MG63 (cell line): ENCODE data around the gene LHFPL2. TPM values are rescaled to one million over a fixed set of nuclear protein-coding genes. Genes with fewer than 3 reads are reported as not detected.

Source experiments
- DNase-seq: peaks from one replicate; pipeline ENCODE4 v3.0.0-alpha.2; 2020
- H3K27me3 ChIP-seq: fragments of 250-450 bp; sonication (Bioruptor Pico); 2 replicates; pipeline ENCODE4 v1.5.1; 2020; ENCODE audit warnings: mild to moderate bottlenecking, moderate library complexity
- H3K36me3 ChIP-seq: fragments of 250-450 bp; sonication (Bioruptor Pico); 2 replicates; pipeline ENCODE4 v1.5.1; 2020; ENCODE audit warnings: mild to moderate bottlenecking, moderate library complexity
- H3K4me3 ChIP-seq: fragments of 250-450 bp; sonication (Bioruptor Pico); 2 replicates; pipeline ENCODE4 v1.5.1; 2020; ENCODE audit warnings: mild to moderate bottlenecking, moderate library complexity
- H3K9me3 ChIP-seq: fragments of 250-450 bp; sonication (Bioruptor Pico); 2 replicates; pipeline ENCODE4 v1.5.1; 2020; ENCODE audit warnings: mild to moderate bottlenecking, moderate library complexity
- total RNA-seq: library from RNA; depleted of rRNA; stranded (reverse); fragments of >200 nt; shearing (Covaris generic); gene quantifications from 2 replicates; pipeline ENCODE4 v1.2.3, GENCODE V29; 2014; ENCODE audit warnings: low replicate concordance

Gene LHFPL2
- total RNA-seq, 1 experiment from 2014 or later: 14.0 TPM

GRCh38 chr5:78542321-78542840 is 106.2 kb downstream of the LHFPL2 start:
- H3K36me3 ChIP-seq: no peaks in the 10 kb centered on the region; the same call in 1 of the 2 replicates
- DNase-seq: no peak
- no peaks in the 10 kb centered on the region for H3K27me3 ChIP-seq
- H3K4me3 ChIP-seq: no peak overlapping the region
- no peaks in the 10 kb centered on the region for H3K9me3 ChIP-seq

GRCh38 chr5:78541086-78541654 is 107.4 kb downstream of the LHFPL2 start:
- Histone ChIP-seq H3K4me3 (no peak overlapping the region), H3K27me3 (no peaks in the 10 kb centered on the region), H3K9me3 (no peaks in the 10 kb centered on the region), H3K36me3 (no peaks in the 10 kb centered on the region; the same call in 1 of the 2 replicates)
- no peak for DNase-seq

GRCh38 chr5:78540335-78541085 is 108.1 kb downstream of the LHFPL2 start:
- Histone ChIP-seq H3K9me3 (no peaks in the 10 kb centered on the region), H3K4me3 (no peak overlapping the region), H3K27me3 (no peaks in the 10 kb centered on the region), H3K36me3 (no peaks in the 10 kb centered on the region; the same call in 1 of the 2 replicates)
- DNase-seq: no peak

- no peak overlapping the region for H3K4me3 ChIP-seq
- DNase-seq: no peak
- no peaks in the 10 kb centered on the region for H3K9me3 ChIP-seq
- no peaks in the 10 kb centered on the region for H3K27me3 ChIP-seq
- no peaks in the 10 kb centered on the region; the same call in 1 of the 2 replicates for H3K36me3 ChIP-seq
These were observed 110.2 kb downstream of the LHFPL2 start for GRCh38 chr5:78538240-78538850.

DNA sequence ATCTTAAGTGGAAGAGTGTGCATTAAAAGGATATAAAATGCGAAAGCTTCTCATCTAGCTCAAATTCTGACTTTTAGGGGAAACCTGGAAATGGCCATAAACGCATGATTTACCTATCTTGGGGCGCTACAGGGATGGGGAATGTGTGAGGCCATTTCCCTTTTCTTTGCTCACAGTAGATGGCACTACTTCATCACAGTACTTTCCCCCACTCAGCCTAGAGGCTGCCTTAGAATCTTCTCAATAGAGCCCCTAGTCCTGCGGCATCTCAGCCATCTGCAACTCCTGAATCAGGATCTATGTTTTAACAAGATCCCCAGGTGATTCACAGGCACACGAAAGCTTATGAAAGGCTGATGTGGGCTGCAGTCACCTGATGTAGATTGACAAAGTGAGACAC is 110.8 kb downstream of the LHFPL2 start:
- DNase-seq: no peak
- no peak overlapping the region for H3K4me3 ChIP-seq
- H3K9me3 ChIP-seq: no peaks in the 10 kb centered on the region
- H3K36me3 ChIP-seq: no peaks in the 10 kb centered on the region
- no peaks in the 10 kb centered on the region for H3K27me3 ChIP-seq

DNA sequence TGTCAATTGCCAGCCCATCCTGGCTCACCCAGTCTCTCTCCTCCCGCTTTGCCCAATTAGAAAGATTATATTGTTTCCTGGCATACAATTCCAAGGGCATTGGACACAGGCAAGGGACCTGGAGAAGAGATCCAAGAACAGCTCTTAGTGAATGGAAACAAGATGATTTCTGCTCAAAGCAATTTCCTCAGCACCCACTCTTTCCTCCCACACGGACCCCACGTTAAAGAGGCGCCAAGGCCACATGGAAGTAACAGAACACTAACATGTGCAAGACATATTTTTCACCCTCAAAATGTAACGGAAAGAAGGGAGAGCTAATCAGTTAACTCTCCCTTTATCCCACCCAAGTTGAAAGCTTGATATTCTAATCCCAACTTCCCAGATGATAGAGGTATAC is 111.2 kb downstream of the LHFPL2 start:
- Histone ChIP-seq H3K9me3 (no peaks in the 10 kb centered on the region), H3K27me3 (no peaks in the 10 kb centered on the region), H3K4me3 (no peak overlapping the region), H3K36me3 (no peaks in the 10 kb centered on the region)
- no peak for DNase-seq

- Histone ChIP-seq H3K27me3 (no peaks in the 10 kb centered on the region), H3K36me3 (no peaks in the 10 kb centered on the region), H3K9me3 (no peaks in the 10 kb centered on the region), H3K4me3 (no peak overlapping the region)
- DNase-seq: no peak
These were observed 111.8 kb downstream of the LHFPL2 start for GRCh38 chr5:78536661-78537196.

DNA sequence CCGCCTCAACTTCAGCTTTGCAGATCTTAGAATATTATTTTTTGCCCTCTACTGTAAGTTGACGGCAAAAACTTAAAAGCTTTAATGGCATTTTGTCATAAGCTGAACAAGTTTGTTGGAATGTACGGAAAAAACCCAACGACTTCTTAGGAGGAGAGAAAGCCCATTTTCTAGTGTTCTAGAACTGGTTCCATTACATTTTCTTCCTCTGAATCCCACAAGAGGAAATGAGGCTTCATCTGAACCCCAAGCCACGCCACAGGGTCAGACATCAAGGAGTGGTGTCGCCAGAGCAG is 113.7 kb downstream of the LHFPL2 start:
- H3K4me3 ChIP-seq: no peak overlapping the region
- H3K27me3 ChIP-seq: no peaks in the 10 kb centered on the region
- no peaks in the 10 kb centered on the region for H3K36me3 ChIP-seq
- H3K9me3 ChIP-seq: no peaks in the 10 kb centered on the region
- DNase-seq: no peak

DNA sequence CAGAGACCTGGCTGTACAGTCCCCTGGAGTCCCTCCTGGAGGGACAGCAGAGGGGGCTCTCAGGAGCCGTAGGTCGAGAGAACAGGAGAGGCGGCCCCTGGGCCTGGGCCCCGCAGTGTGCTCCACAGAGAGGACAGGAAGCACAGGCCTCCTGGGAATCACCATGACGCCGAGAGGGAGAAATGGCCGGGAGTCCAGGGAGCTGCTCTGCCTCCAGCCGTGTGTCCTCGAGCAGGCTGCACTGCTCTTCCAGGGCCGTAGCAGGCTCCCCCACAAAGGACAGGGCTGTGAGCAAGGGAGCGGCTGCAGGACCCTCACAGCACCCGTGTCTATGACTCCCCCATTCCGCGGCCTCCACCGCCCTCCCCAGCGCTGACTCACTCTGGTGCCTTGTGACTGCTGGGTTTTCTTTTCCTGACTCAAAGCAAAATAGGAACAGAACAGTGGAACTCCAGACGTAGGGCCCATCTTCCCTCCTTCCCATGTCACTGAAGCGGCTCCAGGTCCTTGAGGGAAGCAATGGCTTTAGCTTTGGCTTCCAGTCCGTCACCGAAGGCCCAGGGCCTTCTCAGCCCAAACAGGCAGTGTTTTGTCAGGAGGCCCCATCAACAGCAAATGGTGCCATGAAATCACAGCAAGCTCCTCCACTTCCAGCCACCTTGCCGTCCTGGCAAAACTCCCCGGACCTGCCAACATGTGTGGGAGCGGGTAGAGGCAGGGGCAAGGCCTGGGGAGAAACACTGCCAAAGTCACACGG is 114.2 kb downstream of the LHFPL2 start:
- no peaks in the 10 kb centered on the region for H3K9me3 ChIP-seq
- H3K36me3 ChIP-seq: no peaks in the 10 kb centered on the region
- H3K27me3 ChIP-seq: no peaks in the 10 kb centered on the region
- no peak for DNase-seq
- H3K4me3 ChIP-seq: no peak overlapping the region

DNA sequence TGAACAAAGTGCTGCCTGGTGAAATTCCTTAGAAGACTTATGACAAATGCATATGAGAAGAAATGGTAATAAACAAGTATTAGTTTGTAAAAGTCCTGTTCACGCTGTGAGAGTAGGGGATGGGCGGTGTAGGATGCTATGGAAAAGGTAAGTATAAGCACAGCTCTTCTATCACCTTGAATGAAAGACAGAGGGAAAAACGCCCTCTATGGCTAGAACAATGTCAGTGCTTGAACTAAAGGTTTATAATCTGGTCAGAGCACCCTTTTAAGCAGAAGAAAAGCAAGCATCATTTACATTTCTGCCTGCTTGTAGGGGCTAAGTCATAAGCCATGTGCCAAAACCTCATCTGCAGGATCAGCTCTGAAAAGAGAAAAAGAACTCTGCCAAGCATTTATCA is 115.2 kb downstream of the LHFPL2 start:
- H3K27me3 ChIP-seq: no peaks in the 10 kb centered on the region
- no peak for DNase-seq
- no peaks in the 10 kb centered on the region for H3K9me3 ChIP-seq
- no peak overlapping the region for H3K4me3 ChIP-seq
- H3K36me3 ChIP-seq: no peaks in the 10 kb centered on the region

DNA sequence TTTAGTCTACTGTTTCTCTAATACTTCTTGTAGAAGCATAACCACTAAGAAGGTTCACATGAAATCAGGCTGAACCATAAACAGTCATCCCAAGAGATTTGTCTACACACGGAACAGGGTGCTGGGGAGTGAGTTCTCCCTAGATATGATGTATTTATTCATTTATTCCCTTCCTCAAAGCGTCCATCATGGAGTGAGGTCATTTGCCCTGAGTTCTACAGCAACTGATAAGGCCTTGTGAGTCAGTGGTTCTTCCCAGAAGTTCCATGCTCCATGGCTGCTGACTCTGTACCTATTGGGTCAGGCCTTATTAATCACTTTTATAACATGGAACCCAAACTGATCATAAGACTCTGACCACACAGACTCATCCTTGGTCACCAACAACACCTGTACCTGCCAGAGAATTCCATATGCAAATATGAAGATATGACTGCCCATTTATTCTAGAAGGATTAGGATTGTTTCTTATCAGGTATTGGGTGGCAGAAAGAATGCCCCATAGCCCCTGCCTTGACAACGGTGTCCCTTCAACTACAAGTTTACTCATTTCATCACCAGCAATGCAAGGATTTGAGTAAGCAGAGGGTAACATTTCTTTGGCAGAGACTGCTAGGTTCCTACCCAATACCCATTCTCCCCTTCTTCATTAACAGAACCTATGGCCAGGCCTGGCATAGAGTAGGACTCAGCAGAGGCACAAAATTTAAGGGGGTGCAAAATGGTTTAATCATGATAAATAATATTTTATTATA is 118.1 kb downstream of the LHFPL2 start:
- H3K4me3 ChIP-seq: no peak overlapping the region
- H3K9me3 ChIP-seq: no peaks in the 10 kb centered on the region
- DNase-seq: peak; percentile 46
- no peaks in the 10 kb centered on the region for H3K27me3 ChIP-seq
- peaks cover 5% of the 10 kb centered on the region; the same call in 1 of the 2 replicates for H3K36me3 ChIP-seq

DNA sequence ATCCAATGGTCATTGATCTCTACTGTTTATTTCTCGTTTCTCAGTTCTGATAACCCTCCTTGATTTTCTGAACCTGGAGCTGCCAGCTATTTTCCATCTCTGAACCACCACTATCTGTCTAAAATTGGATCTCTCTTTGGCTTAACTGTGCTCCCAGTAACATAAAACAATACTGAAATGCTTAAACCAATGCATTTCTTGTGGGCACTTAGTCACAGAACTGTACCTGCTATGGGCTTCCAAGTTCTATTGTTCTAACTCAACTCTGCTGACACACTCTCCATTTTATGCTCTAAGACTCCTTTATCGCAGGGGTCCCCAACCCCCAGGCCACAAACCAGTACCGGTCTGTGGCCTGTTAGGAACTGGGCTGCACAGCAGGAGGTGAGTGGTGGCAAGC is 120.6 kb downstream of the LHFPL2 start:
- no peak for DNase-seq

GRCh38 chr5:78527054-78527859 is 121.3 kb downstream of the LHFPL2 start:
- no peak overlapping the region for H3K4me3 ChIP-seq
- H3K9me3 ChIP-seq: no peaks in the 10 kb centered on the region
- peak; percentile 76 for DNase-seq
- H3K36me3 ChIP-seq: peaks cover 5% of the 10 kb centered on the region; the same call in 1 of the 2 replicates
- no peaks in the 10 kb centered on the region for H3K27me3 ChIP-seq

More for the DNA sequence above, 120.6 kb downstream of the LHFPL2 start:
- H3K9me3 ChIP-seq: no peaks in the 10 kb centered on the region
- H3K4me3 ChIP-seq: no peak overlapping the region
- H3K27me3 ChIP-seq: no peaks in the 10 kb centered on the region
- H3K36me3 ChIP-seq: peaks cover 5% of the 10 kb centered on the region; the same call in 1 of the 2 replicates

- H3K4me3 ChIP-seq: no peak overlapping the region
- H3K27me3 ChIP-seq: no peaks in the 10 kb centered on the region
- peaks cover 5% of the 10 kb centered on the region; the same call in 1 of the 2 replicates for H3K36me3 ChIP-seq
- H3K9me3 ChIP-seq: no peaks in the 10 kb centered on the region
- peak; percentile 59 for DNase-seq
These were observed 122.5 kb downstream of the LHFPL2 start for GRCh38 chr5:78526049-78526525.
